BJ (cell line): ENCODE data around the gene SBF2. TPM values are rescaled to one million over a fixed set of nuclear protein-coding genes. Genes with fewer than 3 reads are reported as not detected.
"Not testable (repeated sequence)": the region's sequence is repeated elsewhere in the genome, so short reads cannot be mapped to it uniquely, and the experiment has no call there.

Experiments
- CTCF ChIA-PET: fragments of 350-600 bp; formaldehyde crosslinking; extraction: SDS; loops from one replicate; lab custom pipeline; 2021; ENCODE audit warnings: antibody characterized with exemption, inconsistent platforms; lab: Yijun Ruan, JAX
- POLR2A ChIA-PET: fragments of 300-600 bp; sonication (Branson Sonifier 250); formaldehyde crosslinking; extraction: SDS; loops from one replicate; lab custom pipeline; 2021; ENCODE audit warnings: antibody characterized with exemption; lab: Charles Lee
- DNase-seq: peaks from one replicate; pipeline ENCODE4 v3.0.0-alpha.2; 2011; ENCODE audit warnings: low read depth
- H3K27me3 ChIP-seq: 2 replicates; pipeline ENCODE4 v1.6.0; 2011; ENCODE audit warnings: low read length; ENCODE audit not compliant: control insufficient read depth, insufficient read depth
- H3K36me3 ChIP-seq: 2 replicates; pipeline ENCODE4 v1.5.1; 2011; ENCODE audit warnings: low read length; ENCODE audit not compliant: control insufficient read depth, insufficient read depth
- H3K4me3 ChIP-seq: 2 replicates; pipeline ENCODE4 v1.5.1; 2011; ENCODE audit warnings: low read depth, mild to moderate bottlenecking, control low read depth, low read length
- polyA plus RNA-seq: library from polyadenylated mRNA; depleted of rRNA; stranded (reverse); fragments of >200 nt; gene quantifications from 2 replicates; pipeline ENCODE4 v1.2.3, GENCODE V29; 2011
- TF ChIP-seq, protein P1 (sequence below): IDR thresholded peaks from 2 replicates; pipeline ENCODE4 v1.5.1; 2011; ENCODE audit warnings: low read depth, mild to moderate bottlenecking, control low read depth, inconsistent platforms, low read length, moderate library complexity; ENCODE audit not compliant: insufficient read depth

SBF2 gene
- polyA plus RNA-seq, 1 experiment = 33.8 TPM

GRCh38 chr11:10265936-10266335, 28.1 kb downstream of the SBF2 start:
- H3K4me3 ChIP-seq = no peak overlapping the region
- H3K36me3 ChIP-seq = no peaks in the 10 kb centered on the region
- no peak for DNase-seq
- ChIA-PET CTCF (interaction anchor here (1.5 kb wide), 1 partner anchor 10 kb away, joined by 3 read pairs; no protein-coding TSS in a partner anchor), POLR2A (no interaction called here)
- no peaks in the 10 kb centered on the region for H3K27me3 ChIP-seq
- TF ChIP-seq, protein P1, sequence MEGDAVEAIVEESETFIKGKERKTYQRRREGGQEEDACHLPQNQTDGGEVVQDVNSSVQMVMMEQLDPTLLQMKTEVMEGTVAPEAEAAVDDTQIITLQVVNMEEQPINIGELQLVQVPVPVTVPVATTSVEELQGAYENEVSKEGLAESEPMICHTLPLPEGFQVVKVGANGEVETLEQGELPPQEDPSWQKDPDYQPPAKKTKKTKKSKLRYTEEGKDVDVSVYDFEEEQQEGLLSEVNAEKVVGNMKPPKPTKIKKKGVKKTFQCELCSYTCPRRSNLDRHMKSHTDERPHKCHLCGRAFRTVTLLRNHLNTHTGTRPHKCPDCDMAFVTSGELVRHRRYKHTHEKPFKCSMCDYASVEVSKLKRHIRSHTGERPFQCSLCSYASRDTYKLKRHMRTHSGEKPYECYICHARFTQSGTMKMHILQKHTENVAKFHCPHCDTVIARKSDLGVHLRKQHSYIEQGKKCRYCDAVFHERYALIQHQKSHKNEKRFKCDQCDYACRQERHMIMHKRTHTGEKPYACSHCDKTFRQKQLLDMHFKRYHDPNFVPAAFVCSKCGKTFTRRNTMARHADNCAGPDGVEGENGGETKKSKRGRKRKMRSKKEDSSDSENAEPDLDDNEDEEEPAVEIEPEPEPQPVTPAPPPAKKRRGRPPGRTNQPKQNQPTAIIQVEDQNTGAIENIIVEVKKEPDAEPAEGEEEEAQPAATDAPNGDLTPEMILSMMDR = no peak

DNA sequence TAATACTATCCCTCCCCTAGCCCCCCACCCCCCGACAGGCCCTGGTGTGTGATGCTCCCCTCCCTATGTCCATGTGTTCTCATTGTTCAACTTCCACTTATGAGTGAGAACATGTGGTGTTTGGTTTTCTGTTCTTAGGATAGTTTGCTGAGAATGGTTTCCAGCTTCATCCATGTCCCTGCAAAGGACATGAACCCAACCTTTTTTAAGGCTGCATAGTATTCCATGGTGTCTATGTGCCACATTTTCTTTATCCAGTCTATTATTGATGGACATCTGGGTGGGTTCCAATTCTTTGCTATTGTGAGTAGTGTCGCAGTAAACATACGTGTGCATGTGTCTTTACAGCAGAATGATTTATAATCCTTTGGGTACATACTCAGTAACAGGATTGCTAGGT, 29.3 kb downstream of the SBF2 start:
- not testable (repeated sequence) for H3K36me3 ChIP-seq, DNase-seq, H3K27me3 ChIP-seq, H3K4me3 ChIP-seq
- CTCF ChIA-PET = interaction anchor here (1.2 kb wide), 1 partner anchor 472 kb away, joined by 3 read pairs; no protein-coding TSS in a partner anchor
- POLR2A ChIA-PET = interaction anchor here (0.6 kb wide), 1 partner anchor 110 kb away, joined by 4 read pairs; no protein-coding TSS in a partner anchor

- peak; percentile 51 for DNase-seq
- ChIA-PET POLR2A (interaction anchor here (0.6 to 1.0 kb wide), 4 partner anchors 39 to 231 kb away, joined by 3 to 9 read pairs (median 4); no protein-coding TSS in a partner anchor), CTCF (interaction anchor here (1.2 kb wide), 1 partner anchor 473 kb away, joined by 3 read pairs; no protein-coding TSS in a partner anchor)
- TF ChIP-seq, protein P1 = no peak
- H3K27me3 ChIP-seq = no peaks in the 10 kb centered on the region
- H3K36me3 ChIP-seq = no peaks in the 10 kb centered on the region
- H3K4me3 ChIP-seq = no peak overlapping the region
These were observed 30.1 kb downstream of the SBF2 start for GRCh38 chr11:10263929-10264328.

DNA sequence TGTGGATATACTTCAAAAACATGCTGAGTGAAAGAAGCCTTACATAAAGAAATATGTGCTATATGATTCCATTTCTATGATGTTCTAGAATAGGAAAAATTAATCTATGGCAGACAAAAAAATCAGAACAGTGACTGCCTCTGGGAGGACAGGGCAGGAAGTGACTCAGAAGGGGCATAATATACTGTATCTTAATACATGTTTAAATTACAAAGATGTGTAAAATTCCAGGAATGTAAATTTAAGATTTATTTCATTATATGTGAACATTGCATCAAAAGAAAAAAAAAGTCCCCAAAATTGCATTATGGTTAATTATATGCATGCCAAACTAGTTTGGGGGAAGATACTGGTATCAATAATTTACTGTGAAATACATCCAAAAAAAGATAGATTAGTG, 32.2 kb downstream of the SBF2 start:
- Histone ChIP-seq H3K27me3 (no peaks in the 10 kb centered on the region), H3K36me3 (no peaks in the 10 kb centered on the region), H3K4me3 (no peak overlapping the region)
- CTCF ChIA-PET = no interaction called here
- DNase-seq = no peak
- TF ChIP-seq, protein P1 = no peak
- POLR2A ChIA-PET = no interaction called here

DNA sequence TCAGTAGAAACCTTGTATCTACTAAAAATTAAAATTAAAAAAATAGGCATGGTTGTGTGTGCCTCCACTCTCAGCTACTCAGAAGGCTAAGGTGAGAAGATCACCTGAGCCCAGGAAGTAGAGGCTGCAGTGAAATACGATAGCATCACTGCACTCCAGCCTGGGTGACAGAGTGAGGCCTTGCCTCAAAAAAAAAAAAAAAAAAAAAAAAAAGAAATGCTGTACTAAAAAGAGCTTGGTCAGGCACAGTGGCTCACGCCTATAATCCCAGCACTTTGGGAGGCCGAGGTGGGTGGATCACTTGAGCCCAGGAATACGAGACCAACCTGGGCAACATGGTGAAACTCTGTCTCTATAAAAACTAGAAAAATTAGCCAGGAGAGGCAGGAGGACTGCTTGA, 36.5 kb downstream of the SBF2 start:
- Histone ChIP-seq H3K4me3 (no peak overlapping the region), H3K36me3 (no peaks in the 10 kb centered on the region), H3K27me3 (no peaks in the 10 kb centered on the region)
- no peak for DNase-seq
- ChIA-PET CTCF (interaction anchor here (1.0 kb wide), 1 partner anchor 314 kb away, joined by 3 read pairs; no protein-coding TSS in a partner anchor), POLR2A (no interaction called here)
- TF ChIP-seq, protein P1 = no peak
